HepG2 (cell line): ENCODE data around the gene COA3. TPM values are rescaled to one million over a fixed set of nuclear protein-coding genes. Genes with fewer than 3 reads are reported as not detected.

ENCODE experiments used
- ESRRA ChIP-seq: sonication (generic); formaldehyde crosslinking; IDR thresholded peaks from 2 replicates; pipeline ENCODE4 v1.5.1; 2020; ENCODE audit warnings: mild to moderate bottlenecking, low read depth, missing genetic modification reagents
- GATAD1 ChIP-seq: IDR thresholded peaks from 2 replicates; pipeline ENCODE4 v1.6.1; 2016; ENCODE audit warnings: missing genetic modification reagents, missing compliant biosample characterization
- IRF2 ChIP-seq: IDR thresholded peaks from 2 replicates; pipeline ENCODE4 v1.6.1; 2018; ENCODE audit warnings: missing genetic modification reagents, missing compliant biosample characterization
- RFX5 ChIP-seq: IDR thresholded peaks from 2 replicates; pipeline ENCODE4 v1.6.1; 2011; ENCODE audit warnings: low read depth, low read length, improper control_type of control experiment
- TBP ChIP-seq: sonication (generic); formaldehyde crosslinking; IDR thresholded peaks from 2 replicates; pipeline ENCODE4 v1.5.0; 2020; ENCODE audit warnings: missing genetic modification reagents
- ZBTB7B ChIP-seq: sonication (generic); formaldehyde crosslinking; IDR thresholded peaks from 2 replicates; pipeline ENCODE4 v1.4.0; 2020; ENCODE audit warnings: missing genetic modification reagents
- ZNF431 ChIP-seq: sonication (generic); formaldehyde crosslinking; IDR thresholded peaks from 2 replicates; pipeline ENCODE4 v1.9.0; 2022; ENCODE audit warnings: missing genetic modification reagents, low read depth, mild to moderate bottlenecking, borderline replicate concordance
- ZNF496 ChIP-seq: sonication (generic); formaldehyde crosslinking; IDR thresholded peaks from 2 replicates; pipeline ENCODE4 v1.8.1; 2023; ENCODE audit warnings: mild to moderate bottlenecking, moderate library complexity, missing genetic modification reagents; ENCODE audit not compliant: insufficient replicate concordance
- ZNF546 ChIP-seq: sonication (generic); formaldehyde crosslinking; conservative IDR thresholded peaks from 2 replicates; pipeline ENCODE4 v1.8.1; 2023; ENCODE audit warnings: mild to moderate bottlenecking, missing genetic modification reagents
- ZNF768 ChIP-seq: sonication (generic); formaldehyde crosslinking; IDR thresholded peaks from 2 replicates; pipeline ENCODE4 v1.4.0; 2020; ENCODE audit warnings: missing genetic modification reagents
- polyA plus RNA-seq, 8 experiments: library from polyadenylated mRNA; depleted of rRNA in 3 of 8; stranded (reverse) in 7 of 8; unstranded in 1 of 8; fragments of >200 nt; fragmentation: Illumina TruSeq in 4 of 8; extraction: Trizol in 4 of 8; gene quantifications; 2 replicates each; pipeline versions ENCODE4 v1.2.1 to v1.2.3, GENCODE V29; 2011 to 2016; ENCODE audit warnings: low read depth in 4 of 8, missing spikeins in 1 of 8, mixed read lengths in 1 of 8; ENCODE audit not compliant: insufficient read depth in 1 of 8
- total RNA-seq, 5 experiments: library from RNA; depleted of rRNA; stranded (reverse); fragments of >200 nt; fragmentation: Illumina TruSeq; extraction: Trizol; gene quantifications; 2 replicates each; pipeline ENCODE4 v1.2.3, GENCODE V29; 2016; ENCODE audit warnings: low read depth in 1 of 5
- TF ChIP-seq, protein P1 (sequence below): sonication (generic); formaldehyde crosslinking; IDR thresholded peaks from 2 replicates; pipeline ENCODE4 v1.5.1; 2020; ENCODE audit warnings: mild to moderate bottlenecking, missing genetic modification reagents
- TF ChIP-seq, protein P2 (sequence below): sonication (generic); formaldehyde crosslinking; IDR thresholded peaks from 2 replicates; pipeline ENCODE4 v1.5.0; 2020; ENCODE audit warnings: missing genetic modification reagents
- TF ChIP-seq, protein P3 (sequence below): sonication (generic); formaldehyde crosslinking; IDR thresholded peaks from 2 replicates; pipeline ENCODE4 v1.5.0; 2020; ENCODE audit warnings: missing genetic modification reagents
- TF ChIP-seq, protein P4 (sequence below): IDR thresholded peaks from 2 replicates; pipeline ENCODE4 v1.6.1; 2018; ENCODE audit warnings: missing genetic modification reagents, mild to moderate bottlenecking, missing compliant biosample characterization
- TF ChIP-seq, protein P5 (sequence below), 2 experiments: sonication (generic) in 1 of 2; formaldehyde crosslinking in 1 of 2; IDR thresholded peaks; 2 replicates each; pipeline versions ENCODE4 v1.4.0 to v1.6.1; 2018 to 2020; ENCODE audit warnings: missing genetic modification reagents in 2 of 2, borderline replicate concordance in 1 of 2, low read depth in 1 of 2, mild to moderate bottlenecking in 1 of 2, missing biosample characterization in 1 of 2
- TF ChIP-seq, protein P6 (sequence below): sonication (generic); formaldehyde crosslinking; IDR thresholded peaks from 2 replicates; pipeline ENCODE4 v1.5.0; 2020; ENCODE audit warnings: missing genetic modification reagents
- TF ChIP-seq, protein P7 (sequence below): sonication (generic); formaldehyde crosslinking; IDR thresholded peaks from 2 replicates; pipeline ENCODE4 v1.4.0; 2020; ENCODE audit warnings: mild to moderate bottlenecking, missing genetic modification reagents
- TF ChIP-seq, protein P8 (sequence below): sonication (generic); formaldehyde crosslinking; IDR thresholded peaks from 2 replicates; pipeline ENCODE4 v1.5.0; 2020; ENCODE audit warnings: missing genetic modification reagents, mild to moderate bottlenecking, borderline replicate concordance

The COA3 gene
- total and polyA plus RNA-seq, 2 of the 13 experiments (the other 11 are each of a cell fraction or from before 2014, with no cell fraction given) = 133 to 202 TPM

DNA sequence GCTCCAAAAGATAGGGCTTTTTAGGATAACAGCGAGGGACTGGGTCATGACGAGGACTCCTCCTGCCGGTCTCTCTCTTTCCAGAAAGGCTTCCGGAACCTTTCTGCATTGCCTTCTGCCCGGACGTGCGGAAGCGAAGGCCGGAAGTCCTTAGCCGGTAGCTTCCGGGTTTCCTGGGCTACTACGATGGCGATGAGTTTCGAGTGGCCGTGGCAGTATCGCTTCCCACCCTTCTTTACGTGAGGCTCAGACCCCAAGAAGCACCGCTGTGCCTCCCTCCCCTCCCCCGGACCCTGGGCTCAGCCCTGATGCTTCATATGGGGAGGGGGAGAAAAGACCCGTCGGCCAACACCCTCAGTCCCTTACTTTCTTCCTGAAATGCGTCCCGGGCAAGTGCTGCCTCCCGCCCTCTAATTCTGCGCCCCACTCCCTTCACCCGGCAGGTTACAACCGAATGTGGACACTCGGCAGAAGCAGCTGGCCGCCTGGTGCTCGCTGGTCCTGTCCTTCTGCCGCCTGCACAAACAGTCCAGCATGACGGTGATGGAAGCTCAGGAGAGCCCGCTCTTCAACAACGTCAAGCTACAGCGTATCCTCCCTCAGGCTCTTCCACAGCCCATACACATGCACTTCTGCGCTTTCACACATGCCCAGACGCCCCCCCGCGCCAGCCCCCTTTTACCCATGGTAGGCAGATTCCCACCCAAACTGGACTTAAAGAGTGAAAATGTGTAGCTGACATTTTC is 25.0 kb downstream of the COA3 start, which contains the start of gene VPS25 (continued):
- TF ChIP-seq, protein P1, sequence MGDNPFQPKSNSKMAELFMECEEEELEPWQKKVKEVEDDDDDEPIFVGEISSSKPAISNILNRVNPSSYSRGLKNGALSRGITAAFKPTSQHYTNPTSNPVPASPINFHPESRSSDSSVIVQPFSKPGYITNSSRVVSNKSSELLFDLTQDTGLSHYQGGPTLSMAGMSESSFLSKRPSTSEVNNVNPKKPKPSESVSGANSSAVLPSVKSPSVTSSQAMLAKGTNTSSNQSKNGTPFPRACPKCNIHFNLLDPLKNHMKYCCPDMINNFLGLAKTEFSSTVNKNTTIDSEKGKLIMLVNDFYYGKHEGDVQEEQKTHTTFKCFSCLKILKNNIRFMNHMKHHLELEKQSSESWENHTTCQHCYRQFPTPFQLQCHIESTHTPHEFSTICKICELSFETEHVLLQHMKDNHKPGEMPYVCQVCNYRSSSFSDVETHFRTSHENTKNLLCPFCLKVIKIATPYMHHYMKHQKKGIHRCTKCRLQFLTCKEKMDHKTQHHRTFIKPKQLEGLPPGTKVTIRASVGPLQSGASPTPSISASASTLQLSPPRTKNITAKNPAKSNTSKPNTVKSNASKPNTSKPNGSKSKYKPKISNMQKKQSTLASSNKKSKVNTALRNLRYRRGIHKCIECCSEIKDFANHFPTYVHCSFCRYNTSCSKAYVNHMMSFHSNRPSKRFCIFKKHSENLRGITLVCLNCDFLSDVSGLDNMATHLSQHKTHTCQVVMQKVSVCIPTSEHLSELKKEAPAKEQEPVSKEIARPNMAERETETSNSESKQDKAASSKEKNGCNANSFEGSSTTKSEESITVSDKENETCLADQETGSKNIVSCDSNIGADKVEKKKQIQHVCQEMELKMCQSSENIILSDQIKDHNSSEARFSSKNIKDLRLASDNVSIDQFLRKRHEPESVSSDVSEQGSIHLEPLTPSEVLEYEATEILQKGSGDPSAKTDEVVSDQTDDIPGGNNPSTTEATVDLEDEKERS = no peak
- no peak for TF ChIP-seq ZNF431
- TF ChIP-seq, protein P2, sequence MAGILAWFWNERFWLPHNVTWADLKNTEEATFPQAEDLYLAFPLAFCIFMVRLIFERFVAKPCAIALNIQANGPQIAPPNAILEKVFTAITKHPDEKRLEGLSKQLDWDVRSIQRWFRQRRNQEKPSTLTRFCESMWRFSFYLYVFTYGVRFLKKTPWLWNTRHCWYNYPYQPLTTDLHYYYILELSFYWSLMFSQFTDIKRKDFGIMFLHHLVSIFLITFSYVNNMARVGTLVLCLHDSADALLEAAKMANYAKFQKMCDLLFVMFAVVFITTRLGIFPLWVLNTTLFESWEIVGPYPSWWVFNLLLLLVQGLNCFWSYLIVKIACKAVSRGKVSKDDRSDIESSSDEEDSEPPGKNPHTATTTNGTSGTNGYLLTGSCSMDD (CRISPR knock-in tag) = 0 out of 2 replicates have a peak, but pooled peaks have one; percentile 54
- TF ChIP-seq ZBTB7B (CRISPR knock-in tag) = peak; percentile 72
- TF ChIP-seq, protein P3, sequence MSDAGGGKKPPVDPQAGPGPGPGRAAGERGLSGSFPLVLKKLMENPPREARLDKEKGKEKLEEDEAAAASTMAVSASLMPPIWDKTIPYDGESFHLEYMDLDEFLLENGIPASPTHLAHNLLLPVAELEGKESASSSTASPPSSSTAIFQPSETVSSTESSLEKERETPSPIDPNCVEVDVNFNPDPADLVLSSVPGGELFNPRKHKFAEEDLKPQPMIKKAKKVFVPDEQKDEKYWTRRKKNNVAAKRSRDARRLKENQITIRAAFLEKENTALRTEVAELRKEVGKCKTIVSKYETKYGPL (CRISPR knock-in tag) = 0 out of 2 replicates have a peak, but pooled peaks have one; percentile 75
- peak; percentile 73 for TF ChIP-seq ESRRA (CRISPR knock-in tag)
- peak; percentile 40; the same call in 1 of the 2 replicates for TF ChIP-seq RFX5
- TF ChIP-seq ZNF546 (CRISPR knock-in tag) = 0 out of 2 replicates have a peak, but pooled peaks have one; percentile 57
- TF ChIP-seq ZNF496 (CRISPR knock-in tag) = no peak
- TF ChIP-seq, protein P4, sequence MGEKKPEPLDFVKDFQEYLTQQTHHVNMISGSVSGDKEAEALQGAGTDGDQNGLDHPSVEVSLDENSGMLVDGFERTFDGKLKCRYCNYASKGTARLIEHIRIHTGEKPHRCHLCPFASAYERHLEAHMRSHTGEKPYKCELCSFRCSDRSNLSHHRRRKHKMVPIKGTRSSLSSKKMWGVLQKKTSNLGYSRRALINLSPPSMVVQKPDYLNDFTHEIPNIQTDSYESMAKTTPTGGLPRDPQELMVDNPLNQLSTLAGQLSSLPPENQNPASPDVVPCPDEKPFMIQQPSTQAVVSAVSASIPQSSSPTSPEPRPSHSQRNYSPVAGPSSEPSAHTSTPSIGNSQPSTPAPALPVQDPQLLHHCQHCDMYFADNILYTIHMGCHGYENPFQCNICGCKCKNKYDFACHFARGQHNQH (CRISPR knock-in tag) = peak; percentile 98
- TF ChIP-seq IRF2 (CRISPR knock-in tag) = peak; percentile 96
- TF ChIP-seq, protein P5, sequence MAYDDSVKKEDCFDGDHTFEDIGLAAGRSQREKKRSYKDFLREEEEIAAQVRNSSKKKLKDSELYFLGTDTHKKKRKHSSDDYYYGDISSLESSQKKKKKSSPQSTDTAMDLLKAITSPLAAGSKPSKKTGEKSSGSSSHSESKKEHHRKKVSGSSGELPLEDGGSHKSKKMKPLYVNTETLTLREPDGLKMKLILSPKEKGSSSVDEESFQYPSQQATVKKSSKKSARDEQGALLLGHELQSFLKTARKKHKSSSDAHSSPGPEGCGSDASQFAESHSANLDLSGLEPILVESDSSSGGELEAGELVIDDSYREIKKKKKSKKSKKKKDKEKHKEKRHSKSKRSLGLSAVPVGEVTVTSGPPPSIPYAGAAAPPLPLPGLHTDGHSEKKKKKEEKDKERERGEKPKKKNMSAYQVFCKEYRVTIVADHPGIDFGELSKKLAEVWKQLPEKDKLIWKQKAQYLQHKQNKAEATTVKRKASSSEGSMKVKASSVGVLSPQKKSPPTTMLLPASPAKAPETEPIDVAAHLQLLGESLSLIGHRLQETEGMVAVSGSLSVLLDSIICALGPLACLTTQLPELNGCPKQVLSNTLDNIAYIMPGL (CRISPR knock-in tag; IDR thresholded peaks at IDR 0.05; ENCODE audit: borderline replicate concordance in 1 of 2, low read depth in 1 of 2) = peak; percentile 93 to 94
- TF ChIP-seq ZNF768 (CRISPR knock-in tag) = peak; percentile 73
- peak; percentile 99 for TF ChIP-seq GATAD1
- TF ChIP-seq, protein P6, sequence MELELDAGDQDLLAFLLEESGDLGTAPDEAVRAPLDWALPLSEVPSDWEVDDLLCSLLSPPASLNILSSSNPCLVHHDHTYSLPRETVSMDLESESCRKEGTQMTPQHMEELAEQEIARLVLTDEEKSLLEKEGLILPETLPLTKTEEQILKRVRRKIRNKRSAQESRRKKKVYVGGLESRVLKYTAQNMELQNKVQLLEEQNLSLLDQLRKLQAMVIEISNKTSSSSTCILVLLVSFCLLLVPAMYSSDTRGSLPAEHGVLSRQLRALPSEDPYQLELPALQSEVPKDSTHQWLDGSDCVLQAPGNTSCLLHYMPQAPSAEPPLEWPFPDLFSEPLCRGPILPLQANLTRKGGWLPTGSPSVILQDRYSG (CRISPR knock-in tag) = peak; percentile 91
- TF ChIP-seq, protein P7, sequence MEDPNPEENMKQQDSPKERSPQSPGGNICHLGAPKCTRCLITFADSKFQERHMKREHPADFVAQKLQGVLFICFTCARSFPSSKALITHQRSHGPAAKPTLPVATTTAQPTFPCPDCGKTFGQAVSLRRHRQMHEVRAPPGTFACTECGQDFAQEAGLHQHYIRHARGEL (CRISPR knock-in tag) = peak; percentile 19; the same call in 1 of the 2 replicates
- 0 out of 2 replicates have a peak, but pooled peaks have one; percentile 56 for TF ChIP-seq TBP (CRISPR knock-in tag)
- TF ChIP-seq, protein P8, sequence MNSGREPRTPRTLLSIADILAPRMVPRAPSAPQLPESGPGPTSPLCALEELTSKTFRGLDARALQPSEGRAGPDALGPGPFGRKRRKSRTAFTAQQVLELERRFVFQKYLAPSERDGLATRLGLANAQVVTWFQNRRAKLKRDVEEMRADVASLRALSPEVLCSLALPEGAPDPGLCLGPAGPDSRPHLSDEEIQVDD = peak; percentile 71; the same call in 1 of the 2 replicates
